Measurements from ENCODE around the gene CHRNA3. TPM values are rescaled to one million over a fixed set of nuclear protein-coding genes. Genes with fewer than 3 reads are reported as not detected.

Gene CHRNA3
- total and polyA plus RNA-seq, 8 donors = 0.31 to 4.6 (median 1.0) TPM; not detected in 3

GRCh38 chr15:78666010-78666409 lies 45.2 kb upstream of the CHRNA3 start:
- H3K27ac ChIP-seq = no peak overlapping the region
- no peak overlapping the region for H3K4me3 ChIP-seq
- no peaks in the 10 kb centered on the region for H3K36me3 ChIP-seq
- H3K4me1 ChIP-seq = no peaks in the 10 kb centered on the region
- no peak for DNase-seq
- TF ChIP-seq CTCF (IDR thresholded peaks at IDR 0.05) (no peak), EP300 (IDR thresholded peaks at IDR 0.05) (no peak), POLR2AphosphoS5 (IDR thresholded peaks at IDR 0.05) (no peak), POLR2A (IDR thresholded peaks at IDR 0.05) (no peak)
- WGBS, 5 donors = 87 to 93% (median 89%) methylated on average over 6 of the region's 6 CpGs
- intact Hi-C loops (cut with DNase I; ENCODE audit: low total_unique reads) = no loop called here
- no peaks in the 10 kb centered on the region for H3K9me3 ChIP-seq
- peaks cover 0 to 18% (median 0%) of the 10 kb centered on the region in 3 donors for H3K27me3 ChIP-seq

- WGBS, 5 donors = 61 to 83% (median 75%) methylated on average over 1 of the region's 1 CpG
- no peaks in the 10 kb centered on the region for H3K4me1 ChIP-seq
- intact Hi-C loops (cut with DNase I; ENCODE audit: low total_unique reads) = no loop called here
- H3K27me3 ChIP-seq = peaks cover 0 to 23% (median 0%) of the 10 kb centered on the region in 3 donors
- no peaks in the 10 kb centered on the region for H3K9me3 ChIP-seq
- TF ChIP-seq POLR2AphosphoS5 (IDR thresholded peaks at IDR 0.05) (no peak), EP300 (IDR thresholded peaks at IDR 0.05) (no peak), CTCF (IDR thresholded peaks at IDR 0.05) (no peak), POLR2A (IDR thresholded peaks at IDR 0.05) (no peak)
- DNase-seq = no peak
- H3K4me3 ChIP-seq = no peak overlapping the region
- H3K27ac ChIP-seq = no peak overlapping the region
- no peaks in the 10 kb centered on the region for H3K36me3 ChIP-seq
Measured at GRCh38 chr15:78663703-78664102, 42.9 kb upstream of the CHRNA3 start.

- H3K4me3 ChIP-seq = no peak overlapping the region
- no peak for TF ChIP-seq POLR2AphosphoS5 (IDR thresholded peaks at IDR 0.05)
- TF ChIP-seq POLR2A (IDR thresholded peaks at IDR 0.05) = no peak
- TF ChIP-seq CTCF (IDR thresholded peaks at IDR 0.05) = no peak
- TF ChIP-seq EP300 (IDR thresholded peaks at IDR 0.05) = no peak
- no peak for DNase-seq
- H3K27me3 ChIP-seq = peaks cover 0 to 16% (median 0%) of the 10 kb centered on the region in 3 donors
- H3K9me3 ChIP-seq = no peaks in the 10 kb centered on the region
- WGBS, 5 donors = 64 to 72% (median 69%) methylated on average over 5 of the region's 5 CpGs
- H3K27ac ChIP-seq = no peak overlapping the region
- intact Hi-C loops (cut with DNase I; ENCODE audit: low total_unique reads) = no loop called here
- H3K4me1 ChIP-seq = no peaks in the 10 kb centered on the region
- no peaks in the 10 kb centered on the region for H3K36me3 ChIP-seq
Measured at GRCh38 chr15:78662028-78662427, 41.2 kb upstream of the CHRNA3 start.

GRCh38 chr15:78661001-78661400 lies 40.2 kb upstream of the CHRNA3 start:
- no peaks in the 10 kb centered on the region for H3K36me3 ChIP-seq
- peaks cover 0 to 16% (median 0%) of the 10 kb centered on the region in 3 donors for H3K27me3 ChIP-seq
- no peak for DNase-seq
- no peak overlapping the region for H3K27ac ChIP-seq
- no peak for TF ChIP-seq POLR2AphosphoS5 (IDR thresholded peaks at IDR 0.05)
- no peak for TF ChIP-seq EP300 (IDR thresholded peaks at IDR 0.05)
- no peak for TF ChIP-seq POLR2A (IDR thresholded peaks at IDR 0.05)
- TF ChIP-seq CTCF (IDR thresholded peaks at IDR 0.05) = no peak
- intact Hi-C loops (cut with DNase I; ENCODE audit: low total_unique reads) = no loop called here
- H3K9me3 ChIP-seq = no peaks in the 10 kb centered on the region
- H3K4me3 ChIP-seq = no peak overlapping the region
- H3K4me1 ChIP-seq = no peaks in the 10 kb centered on the region
- 92 to 96% (median 95%) methylated on average over 15 to 19 of the region's 19 CpGs for WGBS, 5 donors
